NCI-H2029 treated with DMSO at 0.1 percent for 48 hours (cell line): ENCODE measurements around the gene NBPF3.

Experiments used
- DNase-seq: peaks from one replicate; lab custom pipeline; 2025; lab: John Stamatoyannopoulos, UW

NBPF3 gene

GRCh38 chr1:21494196-21494595 is 54.3 kb downstream of the NBPF3 start:
- no peak for DNase-seq

- no peak for DNase-seq
Observed at GRCh38 chr1:21495225-21495820, 55.4 kb downstream of the NBPF3 start.

GRCh38 chr1:21496063-21496462 is 56.1 kb downstream of the NBPF3 start:
- DNase-seq, result no peak

- no peak for DNase-seq
Observed at GRCh38 chr1:21496886-21497285, 56.9 kb downstream of the NBPF3 start.

- no peak for DNase-seq
Observed at GRCh38 chr1:21497466-21498061, 57.6 kb downstream of the NBPF3 start.

- no peak for DNase-seq
Observed at GRCh38 chr1:21499283-21499950, 59.5 kb downstream of the NBPF3 start.

- DNase-seq, result no peak
Observed at GRCh38 chr1:21503706-21504377, 63.9 kb downstream of the NBPF3 start.

GRCh38 chr1:21506804-21507203 is 66.9 kb downstream of the NBPF3 start:
- DNase-seq, result no peak

GRCh38 chr1:21507511-21508270 is 67.8 kb downstream of the NBPF3 start:
- DNase-seq, result no peak

GRCh38 chr1:21508580-21509350 is 68.8 kb downstream of the NBPF3 start:
- no peak for DNase-seq

- DNase-seq, result no peak
Observed at GRCh38 chr1:21509351-21510112, 69.6 kb downstream of the NBPF3 start, which contains the start of gene ALPL. Gene ALPL (plus strand): TSS chr1:21509423. CDS start chr1:21554082, 44,659 bp downstream.

GRCh38 chr1:21510113-21510493 is 70.2 kb downstream of the NBPF3 start:
- no peak for DNase-seq

GRCh38 chr1:21510885-21511578 is 71.1 kb downstream of the NBPF3 start:
- no peak for DNase-seq

- no peak for DNase-seq
Observed at GRCh38 chr1:21511579-21512522, 71.9 kb downstream of the NBPF3 start.

GRCh38 chr1:21514245-21514644 is 74.3 kb downstream of the NBPF3 start:
- no peak for DNase-seq

GRCh38 chr1:21517161-21517589 is 77.2 kb downstream of the NBPF3 start:
- DNase-seq, result no peak

GRCh38 chr1:21517660-21518480 is 77.9 kb downstream of the NBPF3 start:
- DNase-seq, result no peak
